Measurements from ENCODE around the gene RPL3.
"Not testable (repeated sequence)": the region's sequence is repeated elsewhere in the genome, so short reads cannot be mapped to it uniquely, and the experiment has no call there.

Gene RPL3

GRCh38 chr22:39351689-39352214, 32.3 kb upstream of the RPL3 start:
- DNase-seq (ENCODE audit: low read depth in 2 of 2) = no peak

- no peak for DNase-seq (ENCODE audit: low read depth in 2 of 2)
Observed at GRCh38 chr22:39350757-39351688, 31.6 kb upstream of the RPL3 start.

DNA sequence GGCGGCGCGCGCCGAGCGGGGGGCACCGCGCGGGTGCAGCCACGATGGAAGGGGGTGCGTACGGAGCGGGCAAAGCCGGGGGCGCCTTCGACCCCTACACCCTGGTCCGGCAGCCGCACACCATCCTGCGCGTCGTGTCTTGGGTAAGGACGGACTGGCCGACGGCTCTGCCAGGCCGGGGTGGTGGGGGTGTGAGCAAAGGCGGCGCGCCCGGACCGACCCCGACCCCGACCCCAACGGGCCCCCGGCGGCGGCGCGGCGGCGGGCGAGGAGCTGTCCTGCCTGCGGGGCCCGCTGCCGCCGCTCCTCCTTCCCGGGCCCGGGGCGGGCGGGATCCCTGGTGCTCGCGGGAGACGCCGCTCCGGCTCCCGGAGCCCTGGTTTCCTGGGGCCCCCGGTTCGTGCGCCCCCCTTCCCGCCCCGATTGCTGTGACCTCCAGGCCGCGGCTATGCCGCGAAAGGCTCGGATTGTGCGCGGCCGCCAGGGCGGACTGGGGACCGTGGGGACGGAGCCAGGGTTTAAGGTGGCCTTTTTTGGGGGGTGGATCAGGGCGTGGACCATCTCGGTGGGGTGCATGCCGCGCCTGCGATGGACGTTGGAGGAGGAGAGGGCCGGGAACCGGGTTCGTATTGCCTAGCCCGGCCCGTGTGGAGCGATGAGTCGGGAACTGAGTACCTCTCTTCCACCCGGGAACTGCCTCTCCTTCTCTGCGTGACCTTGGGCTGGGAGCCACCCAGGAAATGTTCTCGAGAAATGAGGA, 30.7 kb upstream of the RPL3 start, which contains the start of gene SYNGR1:
SYNGR1 (plus strand) TSS at position 25 of the 760 bp plus-strand sequence; CDS start at position 45, 20 bp downstream.
- no peak for DNase-seq (ENCODE audit: low read depth in 2 of 2)

- DNase-seq (ENCODE audit: low read depth in 2 of 2) = no peak
Observed at GRCh38 chr22:39349506-39349966, 30.1 kb upstream of the RPL3 start.

DNA sequence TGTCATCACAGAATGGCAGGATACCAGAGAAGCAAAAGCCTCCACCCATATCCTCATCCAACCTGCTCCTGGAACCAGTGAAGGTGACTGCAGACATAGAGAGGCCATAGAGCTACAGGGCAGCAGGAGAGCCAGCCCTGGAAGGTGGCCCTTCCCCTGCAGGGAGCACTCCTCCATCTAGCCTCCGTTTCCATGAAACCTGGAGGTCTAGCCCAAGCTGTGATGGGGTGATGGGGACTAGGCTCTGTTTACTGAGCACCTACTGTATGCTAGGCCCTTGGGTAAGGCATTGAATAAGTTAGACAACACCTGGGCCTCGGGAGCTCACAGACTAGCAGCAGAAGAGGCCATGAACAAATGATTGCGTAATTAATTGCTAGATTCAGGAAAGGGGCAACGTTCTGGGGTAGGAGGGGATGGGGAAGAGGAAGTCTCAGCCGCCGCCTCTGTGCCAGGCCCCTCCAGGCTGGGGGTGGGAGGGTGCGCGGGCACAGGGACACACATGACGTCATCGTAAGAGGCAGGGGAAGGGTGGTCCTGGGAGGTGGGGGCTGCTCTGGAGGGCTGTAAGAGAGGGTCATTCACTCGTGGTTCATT, 29.6 kb upstream of the RPL3 start:
- no peak for DNase-seq (ENCODE audit: low read depth in 2 of 2)

DNA sequence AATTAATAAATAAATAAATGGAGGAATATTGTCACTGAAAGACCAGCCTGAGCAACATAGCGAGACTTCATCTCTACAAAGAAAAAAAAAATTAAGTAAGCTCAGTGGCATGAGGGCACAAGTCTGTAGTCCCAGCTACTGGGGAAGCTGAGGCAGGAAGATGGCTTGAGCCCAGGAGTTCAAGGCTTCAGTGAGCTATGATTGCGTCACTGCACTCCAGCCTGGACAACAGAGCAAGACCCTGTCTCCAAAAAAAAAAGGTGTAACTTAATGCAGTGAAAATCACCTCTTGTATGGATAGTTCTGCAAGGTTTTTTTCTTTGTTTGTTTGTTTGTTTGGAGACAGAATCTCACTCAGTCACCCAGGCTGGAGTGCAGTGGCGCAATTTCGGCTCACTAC, 25.8 kb upstream of the RPL3 start:
- DNase-seq (ENCODE audit: low read depth in 2 of 2) = no peak

GRCh38 chr22:39344046-39344390, 24.6 kb upstream of the RPL3 start:
- no peak for DNase-seq (ENCODE audit: low read depth in 2 of 2)

DNA sequence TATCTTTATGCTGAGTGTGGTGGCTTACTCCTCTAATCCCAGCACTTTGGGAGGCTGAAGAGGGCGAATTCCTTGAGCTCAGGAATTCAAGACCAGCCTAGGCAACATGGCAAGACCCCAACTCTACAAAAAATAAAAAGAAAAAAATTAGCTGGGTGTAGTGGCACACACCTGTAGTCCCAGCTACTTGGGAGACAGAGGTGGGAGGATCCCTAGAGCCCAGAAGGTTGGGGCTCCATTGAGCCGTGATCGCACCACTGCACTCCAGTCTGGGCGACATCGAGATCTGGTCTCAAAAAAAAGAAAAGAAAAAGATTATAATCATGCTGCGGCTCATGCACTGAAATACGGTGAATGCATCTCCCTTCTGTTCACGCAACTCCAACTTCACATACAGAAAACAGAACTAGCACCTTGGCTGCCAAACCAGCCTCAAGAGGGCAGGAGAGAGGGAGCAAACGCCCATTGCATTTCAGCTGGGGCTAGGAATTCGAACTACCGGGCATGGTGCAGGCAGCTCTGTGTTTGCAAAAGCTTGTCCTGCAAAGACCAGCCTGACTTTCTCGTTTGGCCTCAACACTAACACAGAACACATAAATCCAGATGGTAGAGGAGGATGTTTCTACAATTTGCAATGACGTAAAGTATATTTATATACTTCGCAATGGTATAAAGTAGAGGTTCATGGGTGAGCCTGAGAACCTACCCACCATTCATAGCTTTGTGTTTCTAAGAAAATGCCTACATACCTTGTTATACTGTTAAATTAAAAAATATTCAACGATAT, 24.0 kb upstream of the RPL3 start:
- peak in 1 of 2 donors; percentile 26 for DNase-seq (ENCODE audit: low read depth in 2 of 2)

- no peak for DNase-seq (ENCODE audit: low read depth in 2 of 2)
Observed at GRCh38 chr22:39341179-39341578, 21.8 kb upstream of the RPL3 start.

DNA sequence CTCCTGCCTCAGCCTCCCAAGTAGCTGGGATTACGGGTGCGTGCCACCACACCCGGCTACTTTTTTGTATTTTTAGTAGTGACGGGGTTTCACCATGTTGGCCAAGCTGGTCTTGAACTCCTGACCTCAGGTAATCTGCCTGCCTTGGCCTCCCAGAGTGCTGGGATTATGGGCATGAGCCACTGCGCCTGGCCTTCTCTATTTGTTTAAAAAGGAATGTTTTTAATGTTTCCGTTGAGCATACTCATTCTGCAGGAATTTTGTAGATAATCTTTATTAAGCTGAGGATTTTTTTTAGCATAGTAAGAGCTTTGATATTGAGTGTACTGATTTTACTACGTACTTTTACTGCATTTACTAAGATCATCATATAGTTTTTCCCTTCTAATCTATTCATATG, 20.4 kb upstream of the RPL3 start:
- DNase-seq (ENCODE audit: low read depth in 2 of 2) = not testable (repeated sequence)

DNA sequence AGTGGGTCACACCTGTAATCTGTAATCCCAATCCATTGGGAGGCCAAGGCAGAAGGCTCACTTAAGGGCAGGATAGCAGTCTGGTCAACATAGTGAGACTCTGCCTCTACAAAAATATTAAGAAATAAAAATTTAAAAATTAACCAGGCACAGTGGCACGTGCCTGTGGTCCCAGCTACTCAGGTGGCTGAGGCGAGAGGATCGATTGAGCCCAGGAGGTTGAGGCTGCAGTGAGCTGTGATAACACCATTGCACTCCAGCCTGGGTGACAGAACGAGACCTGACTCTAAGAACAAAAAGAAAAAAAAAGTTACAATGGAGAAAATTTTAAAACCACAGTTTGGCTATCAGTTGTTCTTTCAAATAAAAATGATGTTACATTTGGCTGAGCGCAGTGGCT, 17.0 kb upstream of the RPL3 start:
- no peak for DNase-seq (ENCODE audit: low read depth in 2 of 2)

DNA sequence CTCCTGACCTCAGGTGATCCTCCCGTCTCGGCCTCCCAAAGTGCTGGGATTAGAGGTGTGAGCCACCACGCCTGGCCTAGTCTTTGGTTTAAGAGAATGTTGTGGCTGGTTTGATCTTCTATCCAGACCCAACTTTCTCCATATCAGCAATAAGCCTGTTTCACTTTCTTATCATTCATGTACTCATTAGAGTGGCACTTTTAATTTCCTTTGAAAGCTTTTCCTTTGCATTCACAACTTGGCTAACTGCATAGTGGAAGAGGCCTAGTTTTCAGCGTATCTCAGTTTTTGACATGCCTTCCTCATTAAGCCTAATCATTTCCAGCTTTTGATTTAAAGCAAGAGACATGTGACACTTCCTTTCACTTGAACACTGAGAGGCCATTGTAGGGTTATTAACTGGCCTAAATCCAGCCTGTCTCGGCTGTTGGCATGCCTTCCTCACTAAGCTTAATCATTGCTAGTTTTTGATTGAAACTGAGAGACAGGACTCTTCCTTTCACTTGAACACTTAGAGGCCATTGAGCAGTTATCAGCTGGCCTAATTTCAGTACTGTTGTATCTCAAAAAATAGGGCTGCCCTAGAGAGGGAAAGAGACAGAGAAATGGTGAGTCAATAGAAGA, 13.1 kb upstream of the RPL3 start:
- DNase-seq (ENCODE audit: low read depth in 2 of 2) = no peak

DNA sequence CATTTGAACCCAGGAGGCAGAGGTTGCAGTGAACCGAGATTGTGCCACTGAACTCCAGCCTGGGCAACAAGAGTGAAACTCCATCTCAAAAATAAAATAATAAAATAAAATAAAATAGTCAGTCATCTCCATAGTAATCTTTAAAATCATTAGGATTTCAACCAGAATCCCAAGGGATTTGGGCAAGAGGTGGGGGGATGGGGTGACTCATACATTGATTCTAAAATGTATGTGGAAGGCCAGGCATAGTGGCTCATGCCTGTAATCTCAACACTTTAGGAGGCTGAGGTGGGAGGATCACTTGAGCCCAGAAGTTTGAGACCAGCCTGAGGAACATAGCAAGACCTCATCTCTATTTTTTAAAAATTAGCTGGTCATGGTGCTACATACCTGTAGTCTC, 11.1 kb upstream of the RPL3 start:
- not testable (repeated sequence) for DNase-seq (ENCODE audit: low read depth in 2 of 2)

GRCh38 chr22:39327995-39328754, 8.8 kb upstream of the RPL3 start:
- no peak for DNase-seq (ENCODE audit: low read depth in 2 of 2)

DNA sequence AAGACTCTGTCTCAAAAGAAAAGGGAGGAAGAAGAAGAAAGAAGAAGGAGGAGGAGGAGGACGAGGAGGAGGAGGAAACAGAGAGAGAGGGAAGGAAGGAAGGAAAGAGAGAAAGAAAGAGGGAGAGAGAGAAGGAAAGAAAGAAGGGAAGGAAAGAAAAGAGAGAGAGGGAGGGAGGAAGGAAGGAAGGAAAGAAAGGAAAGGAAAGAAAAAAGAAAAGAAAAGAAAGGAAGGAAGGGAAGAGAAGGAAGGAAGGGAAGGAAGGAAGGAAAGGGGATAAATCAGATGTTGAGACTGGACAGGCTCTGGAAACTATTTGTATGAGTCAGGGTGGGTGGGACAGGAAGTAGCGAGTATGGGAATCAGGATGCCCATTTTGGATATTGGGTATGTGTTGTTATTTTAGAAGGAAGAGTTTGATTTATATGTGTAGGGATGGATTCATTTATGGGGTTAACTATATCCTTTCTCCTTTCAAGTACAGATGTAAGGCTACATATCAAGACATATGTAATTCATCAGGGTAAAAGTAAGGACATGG, 6.0 kb upstream of the RPL3 start:
- DNase-seq (ENCODE audit: low read depth in 2 of 2) = no peak

- DNase-seq (ENCODE audit: low read depth in 2 of 2) = not testable (repeated sequence)
Observed at GRCh38 chr22:39320616-39321029, 1.2 kb upstream of the RPL3 start.

DNA sequence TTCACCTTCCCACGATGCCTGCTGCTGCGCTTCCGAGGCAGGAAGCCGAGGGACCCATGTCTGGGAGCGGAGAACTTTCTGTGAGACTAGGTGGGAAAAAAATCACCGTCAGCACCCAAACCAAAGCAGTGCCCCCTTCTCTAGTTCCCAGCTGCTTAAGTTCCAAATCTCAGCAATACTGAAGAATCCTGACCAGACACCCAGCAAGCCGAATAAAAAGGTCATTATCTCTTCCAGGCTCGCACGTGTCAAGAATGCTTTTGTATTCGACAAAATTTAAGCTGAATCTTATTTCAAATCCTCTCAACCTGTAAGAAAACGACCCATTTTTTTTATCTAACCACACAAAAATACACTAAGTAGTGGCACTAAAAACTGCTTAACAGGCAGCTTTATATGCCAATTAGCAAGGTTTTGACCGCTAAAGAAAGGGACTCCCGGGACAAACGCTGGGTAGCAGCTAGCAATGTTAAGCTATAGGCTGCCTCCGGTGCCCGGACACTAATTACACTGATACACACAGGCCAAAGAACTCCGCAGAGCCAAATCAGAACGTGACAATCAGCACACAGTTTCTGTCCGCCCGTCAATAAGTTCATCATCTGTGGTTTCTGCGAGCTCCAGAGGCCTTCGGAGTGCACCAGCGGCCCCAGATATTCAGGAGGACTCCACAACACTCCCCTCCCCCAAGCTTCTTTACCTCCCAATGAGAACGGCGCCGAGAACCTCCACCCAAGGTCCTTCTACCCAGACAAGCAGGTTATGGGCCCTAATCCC, 728 bp downstream of the RPL3 start:
- DNase-seq (ENCODE audit: low read depth in 2 of 2) = no peak

DNA sequence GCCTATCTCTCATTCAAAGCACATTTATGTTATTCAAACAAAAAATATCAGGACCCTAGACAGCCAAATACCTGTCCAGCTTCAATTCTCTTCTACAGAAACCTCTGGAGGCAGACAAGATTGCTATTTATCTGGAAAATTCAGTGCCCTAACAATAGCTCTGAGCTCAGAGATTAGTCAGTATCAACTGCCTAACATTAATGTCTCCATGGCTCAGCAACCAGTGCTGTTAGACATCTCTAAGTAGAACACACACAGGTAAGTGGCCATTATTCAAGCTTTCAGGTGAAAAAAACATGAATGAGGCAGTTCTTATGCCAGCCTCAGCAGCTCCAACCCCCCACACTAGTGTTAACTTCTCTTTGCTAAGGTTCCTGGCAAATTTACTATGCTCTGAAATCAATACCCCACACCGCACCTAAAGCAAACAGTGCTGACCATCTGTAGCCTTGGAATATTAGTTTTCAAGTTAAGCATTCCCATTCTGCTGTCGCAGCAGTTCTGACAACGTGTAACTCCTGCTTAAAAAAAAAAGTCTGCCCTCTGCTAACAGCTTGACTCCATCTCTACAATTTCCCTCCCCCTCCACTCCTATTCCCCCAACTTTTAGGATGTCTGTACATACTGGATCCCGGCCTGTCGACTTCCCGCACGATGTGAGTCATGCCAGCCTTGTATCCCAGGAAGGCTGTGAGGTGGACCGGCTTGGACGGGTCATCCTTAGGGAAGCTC, 1.5 kb downstream of the RPL3 start:
- DNase-seq (ENCODE audit: low read depth in 2 of 2) = no peak

Measured in stimulated activated CD4-positive, alpha-beta T cell treated with anti-CD3 and anti-CD28 coated beads, Interleukin-15, amount 100 ng/mL, for 48 hours (primary cell).